Measurements from ENCODE around the gene C1orf116.

- TF ChIP-seq ZNF532 (CRISPR knock-in tag; IDR thresholded peaks at IDR 0.05; ENCODE audit: borderline replicate concordance) = no peak
- TF ChIP-seq STAT6 (CRISPR knock-in tag; conservative IDR thresholded peaks at IDR 0.05; ENCODE audit: low read depth) = no peak
- no peak for TF ChIP-seq CTCF (IDR thresholded peaks at IDR 0.05)
- no peak for TF ChIP-seq MAX (CRISPR knock-in tag; IDR thresholded peaks at IDR 0.05)
- no peak for TF ChIP-seq E2F4 (CRISPR knock-in tag; IDR thresholded peaks at IDR 0.05; ENCODE audit: borderline replicate concordance, low read depth)
These were observed 4.6 kb downstream of the C1orf116 start for GRCh38 chr1:207027921-207028320.
